ENCODE measurements around the gene MYL12A.

MYL12A gene

DNA sequence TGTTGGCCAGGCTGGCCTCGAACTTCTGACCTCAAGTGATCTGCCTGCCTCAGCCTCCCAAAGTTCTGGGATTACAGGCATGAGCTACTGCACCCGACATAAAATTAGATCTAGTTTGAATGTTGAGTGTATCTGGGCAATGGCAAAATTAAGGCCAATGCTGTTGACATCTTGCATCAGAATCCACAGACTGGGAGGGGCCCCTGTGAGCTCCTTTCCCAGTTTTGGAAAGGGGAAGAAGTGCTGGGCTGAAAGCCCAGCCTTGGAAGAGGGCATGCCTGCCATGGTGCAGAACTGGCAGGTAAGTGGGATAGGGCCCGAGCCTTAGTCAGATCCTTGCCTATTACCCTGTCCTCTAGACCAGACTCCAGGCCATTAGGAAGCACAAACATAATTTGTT lies 23.4 kb upstream of the MYL12A start:
- DNase-seq (ENCODE audit: low read depth in 1 of 2, low spot score in 1 of 2): no peak

- DNase-seq (ENCODE audit: low read depth in 1 of 2, low spot score in 1 of 2): no peak
These were observed 22.0 kb upstream of the MYL12A start for GRCh38 chr18:3225588-3225987.

DNA sequence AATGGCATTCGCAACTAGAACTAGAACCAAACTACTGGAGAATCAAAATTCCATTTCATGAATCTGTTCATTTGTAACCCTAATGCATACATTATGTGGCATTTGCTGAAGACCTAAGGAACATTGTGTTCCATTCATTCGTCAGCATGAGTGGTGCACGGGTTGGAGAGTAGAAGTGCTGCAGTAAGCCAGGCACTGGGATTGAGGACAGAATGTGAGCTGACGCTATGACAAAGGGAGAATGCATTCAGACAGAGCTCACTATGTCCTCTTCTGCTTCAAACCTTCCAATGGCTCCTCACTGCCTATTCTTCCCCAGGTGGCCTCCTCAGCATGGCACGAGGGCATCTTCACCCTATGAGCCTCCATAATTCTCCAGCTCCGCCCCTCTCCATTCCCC lies 21.6 kb upstream of the MYL12A start:
- no peak for DNase-seq (ENCODE audit: low read depth in 1 of 2, low spot score in 1 of 2)

DNA sequence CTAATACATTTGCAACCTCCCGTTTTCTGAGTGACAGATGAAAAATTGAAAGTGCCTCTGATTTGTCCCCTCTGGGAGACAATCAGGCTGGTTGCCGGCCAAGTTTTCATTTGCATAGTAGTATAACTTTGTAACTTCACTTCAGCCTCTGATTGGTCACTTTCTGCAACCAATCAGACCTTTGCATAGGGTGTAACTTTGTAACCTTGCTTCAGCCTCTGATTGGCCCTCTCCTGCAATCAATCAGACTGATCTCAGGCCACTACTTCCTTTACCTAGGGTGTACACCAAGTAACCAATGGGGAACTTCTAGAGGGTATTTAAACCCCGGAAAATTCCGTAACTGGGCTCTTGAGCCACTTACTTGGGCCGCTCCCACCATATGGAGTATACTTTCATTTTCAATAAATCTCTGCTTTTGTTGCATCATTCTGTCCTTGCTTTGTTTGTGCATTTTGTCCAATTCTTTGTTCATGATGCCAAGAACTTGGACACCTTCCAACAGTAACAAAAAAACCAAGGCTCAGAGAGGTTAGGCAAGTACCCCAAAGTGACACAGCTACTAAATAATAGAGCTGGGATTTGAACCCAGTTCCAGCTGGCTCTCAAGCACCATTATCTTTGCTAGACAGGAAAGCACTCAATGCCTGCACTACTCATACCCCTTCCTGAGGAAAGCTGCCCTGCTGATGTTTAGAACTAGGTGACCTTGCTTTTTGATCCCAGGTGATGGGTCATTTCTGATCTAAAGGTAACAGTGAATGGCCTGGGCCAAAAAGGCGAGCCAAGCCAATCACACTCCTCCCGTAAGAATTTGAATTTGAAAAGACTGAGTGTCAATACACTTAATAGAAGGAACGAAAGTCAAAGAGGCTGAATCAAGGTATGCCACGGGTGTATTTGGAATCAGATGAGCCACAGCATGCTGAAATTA lies 16.9 kb upstream of the MYL12A start:
- DNase-seq (ENCODE audit: low read depth in 1 of 2, low spot score in 1 of 2): no peak

DNA sequence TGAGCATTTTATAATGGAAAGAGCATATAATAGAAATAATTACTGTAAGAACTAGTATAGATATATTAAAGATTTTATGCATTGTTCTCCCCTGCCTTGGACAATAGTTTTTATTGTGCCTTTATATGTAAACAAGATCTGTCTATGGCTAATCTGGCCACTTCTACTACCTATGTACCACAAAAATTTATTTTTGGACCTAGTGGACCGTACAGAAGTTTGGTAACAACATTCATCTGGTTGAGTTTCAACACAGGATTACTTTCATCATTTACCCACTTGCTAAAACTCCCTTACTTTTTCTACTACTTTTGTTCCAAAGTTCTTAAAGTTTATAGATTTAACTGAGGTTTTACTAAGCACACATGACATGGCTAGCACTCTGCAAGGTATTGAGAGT lies 14.6 kb upstream of the MYL12A start:
- no peak for DNase-seq (ENCODE audit: low read depth in 1 of 2, low spot score in 1 of 2)

GRCh38 chr18:3233433-3234168 lies 14.0 kb upstream of the MYL12A start:
- DNase-seq (ENCODE audit: low read depth in 1 of 2, low spot score in 1 of 2): no peak

GRCh38 chr18:3234457-3234856 lies 13.1 kb upstream of the MYL12A start:
- DNase-seq (ENCODE audit: low read depth in 1 of 2, low spot score in 1 of 2): no peak

DNA sequence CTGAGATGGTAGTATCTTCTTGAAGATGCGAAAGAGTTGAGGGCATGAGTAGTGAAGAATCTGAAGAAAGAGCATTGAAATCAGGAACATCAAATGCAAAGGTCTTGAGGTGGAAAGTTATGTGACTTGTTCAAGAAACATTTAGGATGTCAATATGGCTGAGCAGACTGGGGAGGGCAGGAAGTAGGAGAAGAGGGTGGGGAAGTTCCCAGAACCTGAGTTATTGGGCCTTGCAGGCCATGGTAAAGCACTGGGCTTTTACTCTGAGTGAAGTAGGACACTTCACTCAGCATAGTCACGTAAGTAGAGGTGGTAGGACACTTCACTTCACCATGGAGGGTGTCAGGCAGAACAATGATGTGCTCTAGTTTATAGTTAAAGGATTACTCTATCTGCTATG lies 11.8 kb upstream of the MYL12A start:
- DNase-seq (ENCODE audit: low read depth in 1 of 2, low spot score in 1 of 2): no peak

DNA sequence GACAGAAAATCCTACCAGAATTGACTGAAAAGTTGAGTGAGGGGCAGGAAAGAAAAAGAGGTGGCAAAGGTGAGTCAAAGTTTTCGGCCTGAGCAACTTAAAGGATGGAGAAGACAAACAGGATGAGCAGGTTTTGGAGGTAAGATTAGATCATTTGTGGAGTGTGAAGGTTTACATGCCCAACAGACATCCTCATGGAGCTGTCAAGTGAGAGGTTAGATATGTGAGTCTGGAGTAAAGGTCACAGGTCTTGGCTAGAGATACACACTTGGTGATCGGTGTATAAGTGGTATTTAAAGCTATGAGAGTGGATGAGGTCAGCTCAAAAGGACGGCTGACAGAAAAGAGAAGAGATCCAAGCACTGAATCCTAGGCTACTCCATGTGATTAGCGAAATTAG lies 11.1 kb upstream of the MYL12A start:
- DNase-seq (ENCODE audit: low read depth in 1 of 2, low spot score in 1 of 2): no peak

DNA sequence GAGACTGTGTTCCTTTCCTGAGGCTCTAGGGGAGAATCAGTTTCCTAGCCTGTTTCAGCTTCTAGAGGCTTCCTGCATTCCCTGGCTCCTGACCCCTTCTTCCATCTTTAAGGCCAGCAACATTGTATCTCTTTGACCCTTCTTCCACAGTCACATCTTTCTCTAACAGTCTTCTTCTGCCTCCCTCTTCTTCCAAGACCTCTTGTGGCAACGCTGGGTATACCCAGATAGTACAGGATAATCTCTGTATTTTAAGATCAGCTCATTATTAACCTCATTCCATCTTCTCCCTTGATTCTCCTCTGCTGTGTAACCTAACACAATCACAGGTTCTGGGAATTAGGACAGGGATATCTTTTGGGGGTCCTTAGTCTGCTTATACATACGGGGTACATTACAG lies 8.9 kb upstream of the MYL12A start:
- no peak for DNase-seq (ENCODE audit: low read depth in 1 of 2, low spot score in 1 of 2)

DNA sequence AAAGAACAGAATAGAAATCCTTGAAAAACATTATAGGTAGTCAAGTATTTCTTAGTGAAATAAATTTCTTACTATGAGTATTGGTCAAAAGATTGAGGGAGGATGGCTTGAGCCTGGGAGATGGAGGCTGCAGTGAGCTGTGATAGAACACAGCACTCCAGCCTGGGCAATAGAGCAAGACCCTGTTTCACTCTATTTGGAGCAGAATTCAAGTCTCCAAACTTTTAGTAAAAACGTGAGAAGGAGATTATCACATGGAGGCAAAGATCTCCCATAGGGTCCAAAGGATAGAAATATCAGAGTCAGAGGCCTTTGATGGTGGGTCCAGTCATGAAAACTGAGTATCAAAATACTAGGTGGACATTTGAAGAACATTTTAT lies 2.4 kb upstream of the MYL12A start:
- DNase-seq (ENCODE audit: low read depth in 1 of 2, low spot score in 1 of 2): no peak

DNA sequence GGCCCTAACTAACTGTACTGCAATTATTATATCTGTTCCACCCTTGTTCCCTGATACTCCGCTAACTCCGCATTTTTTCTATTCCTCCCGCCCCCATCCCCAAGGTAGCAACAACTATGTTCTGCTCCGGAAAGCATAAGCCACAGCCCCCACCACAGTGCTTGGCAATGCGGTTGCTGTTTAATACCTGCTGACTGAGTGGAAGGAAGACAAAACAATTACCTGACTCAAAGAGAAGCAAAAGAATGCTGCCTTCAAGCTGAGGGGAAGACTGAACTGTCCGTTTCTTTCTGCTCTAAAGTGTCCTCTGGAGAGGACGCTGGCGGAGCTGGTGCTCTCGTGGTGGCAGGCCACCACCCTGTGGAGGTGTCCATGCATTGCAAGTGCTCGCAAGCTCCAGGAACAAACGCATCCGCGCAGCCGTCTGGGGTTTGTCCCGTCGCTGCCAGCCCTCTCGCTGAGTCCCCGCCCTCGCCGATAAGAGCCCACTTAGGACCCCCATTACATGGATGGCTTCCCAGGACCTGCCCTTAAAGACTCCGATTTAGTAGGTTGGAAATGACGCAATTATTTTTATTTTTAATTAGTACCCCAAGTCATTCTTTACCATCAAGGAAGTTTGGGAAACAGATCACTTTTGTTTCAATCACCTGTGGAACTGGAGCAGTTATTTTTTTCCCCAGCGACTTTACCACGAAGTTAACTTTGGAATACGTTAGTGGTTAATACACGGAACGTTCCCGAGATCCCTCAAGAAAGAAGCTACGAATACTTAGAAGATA lies 1.6 kb upstream of the MYL12A start:
- DNase-seq (ENCODE audit: low read depth in 1 of 2, low spot score in 1 of 2): peak; percentile 47 to 77

DNA sequence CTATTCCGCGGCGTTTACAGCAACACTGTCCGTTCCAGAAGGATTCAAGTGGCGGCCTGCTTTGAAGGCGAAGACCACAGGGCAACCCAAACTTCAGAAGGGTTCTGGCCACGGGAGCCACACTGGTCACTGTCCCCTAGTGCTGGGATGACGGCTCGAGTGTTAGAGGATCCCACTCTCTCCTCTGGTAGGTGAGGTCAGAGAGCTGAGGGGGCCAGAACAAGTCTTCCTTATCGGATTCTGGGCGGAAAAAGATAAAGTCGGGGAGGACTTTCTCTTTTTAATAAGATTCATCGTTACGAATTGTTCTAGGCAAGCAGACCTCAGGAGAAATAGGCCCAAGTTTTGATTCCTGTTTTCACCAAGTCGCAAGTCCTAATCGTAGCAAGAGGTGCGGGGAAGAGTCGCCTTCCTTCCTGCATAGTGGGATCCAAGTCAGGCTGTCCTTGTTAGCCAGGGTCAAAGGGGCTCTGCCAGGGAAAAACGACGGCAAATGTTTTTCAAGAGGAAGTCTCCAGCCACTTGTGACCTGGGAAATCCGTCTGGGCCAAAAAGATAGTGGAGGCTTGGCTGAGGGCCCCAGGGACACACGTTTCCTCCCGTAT lies 864 bp upstream of the MYL12A start:
- DNase-seq (ENCODE audit: low read depth in 1 of 2, low spot score in 1 of 2): no peak

DNA sequence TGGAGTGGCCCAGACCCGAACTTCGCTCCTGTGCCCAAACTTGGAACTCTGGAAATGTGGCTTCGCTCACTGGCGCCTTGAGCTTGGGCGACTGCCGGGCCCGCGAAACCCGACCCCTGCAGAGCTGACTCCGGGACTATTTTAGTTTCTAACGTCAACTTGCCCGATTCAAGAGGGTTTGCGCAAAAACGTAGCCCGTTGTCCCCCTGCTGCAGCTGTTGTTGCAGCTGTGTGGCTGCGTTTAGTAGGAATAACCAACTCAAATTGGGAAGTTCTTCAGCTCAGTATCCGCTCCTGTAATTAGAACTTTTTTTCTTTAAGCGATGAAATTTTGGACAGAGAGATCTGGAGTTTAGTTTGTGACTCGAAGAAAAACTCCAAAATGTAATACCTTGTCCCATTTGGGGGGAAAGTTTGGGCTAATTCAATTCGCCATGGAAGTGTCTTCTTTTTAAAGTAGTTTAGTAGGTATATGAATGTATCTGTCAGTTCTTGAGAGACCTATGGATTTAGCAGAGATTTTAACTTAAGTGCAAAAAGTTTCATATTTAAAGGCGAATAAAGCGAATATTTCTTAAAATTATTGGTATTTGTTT lies 559 bp downstream of the MYL12A start:
- DNase-seq (ENCODE audit: low read depth in 1 of 2, low spot score in 1 of 2): no peak

GRCh38 chr18:3248658-3249359 lies 1.2 kb downstream of the MYL12A start:
- peak in 1 of 2 donors; percentile 23 for DNase-seq (ENCODE audit: low read depth in 1 of 2, low spot score in 1 of 2)

DNA sequence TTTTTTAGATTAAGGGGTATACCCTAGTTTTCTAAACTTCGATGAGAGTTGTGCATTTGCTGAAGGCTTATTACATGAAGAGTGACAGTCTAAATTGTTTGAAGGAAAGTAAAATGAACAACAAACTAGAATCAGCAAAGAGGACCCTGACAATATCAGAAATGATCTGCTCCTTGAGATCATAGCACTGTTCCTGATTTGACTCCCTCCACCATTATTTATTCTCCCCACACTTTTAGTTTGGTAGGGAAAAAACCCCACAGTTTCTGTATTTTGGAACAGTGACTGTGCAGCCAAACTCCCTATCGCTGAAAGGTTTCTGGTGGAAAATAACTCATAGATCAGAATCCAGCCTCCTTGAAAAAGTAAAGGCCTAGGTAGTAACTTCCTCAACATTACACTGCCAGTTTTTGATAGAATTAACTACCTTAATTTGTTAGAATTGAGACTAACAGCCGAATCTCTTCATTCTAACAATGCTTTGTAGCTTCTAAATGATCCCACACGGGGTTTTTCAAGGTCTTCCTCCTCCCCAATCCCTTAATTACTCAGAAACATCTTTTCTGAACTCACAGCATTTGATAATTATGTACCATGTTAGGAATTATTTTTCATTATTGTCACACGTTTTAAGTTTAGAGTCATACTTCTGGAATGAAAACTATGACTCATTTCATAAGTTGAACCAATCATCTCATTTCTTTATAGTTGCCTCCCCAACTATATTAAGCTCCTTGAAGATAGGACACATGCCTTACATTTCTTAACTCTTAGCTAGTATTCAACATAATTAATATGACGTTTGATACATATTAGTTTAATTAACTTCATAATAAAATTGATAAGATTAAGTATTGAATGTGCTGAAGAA lies 2.9 kb downstream of the MYL12A start:
- DNase-seq (ENCODE audit: low read depth in 1 of 2, low spot score in 1 of 2): no peak

- DNase-seq (ENCODE audit: low read depth in 1 of 2, low spot score in 1 of 2): no peak
These were observed 3.8 kb downstream of the MYL12A start for GRCh38 chr18:3251249-3251962.

DNA sequence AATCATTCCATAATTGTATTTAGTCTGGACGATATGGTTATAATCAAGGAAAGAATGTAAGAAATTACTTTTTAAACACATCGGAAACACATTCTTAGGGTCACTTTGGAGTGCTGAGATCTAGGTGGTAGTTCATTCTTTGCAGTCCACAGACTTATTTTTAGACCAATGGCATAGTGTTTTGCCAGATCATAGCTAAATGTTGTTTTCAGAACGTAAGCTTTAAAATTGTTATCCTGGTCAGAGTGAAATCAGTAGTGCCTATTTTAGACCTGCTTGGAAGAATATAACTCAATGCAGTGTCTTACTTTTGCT lies 4.3 kb downstream of the MYL12A start:
- DNase-seq (ENCODE audit: low read depth in 1 of 2, low spot score in 1 of 2): no peak

DNA sequence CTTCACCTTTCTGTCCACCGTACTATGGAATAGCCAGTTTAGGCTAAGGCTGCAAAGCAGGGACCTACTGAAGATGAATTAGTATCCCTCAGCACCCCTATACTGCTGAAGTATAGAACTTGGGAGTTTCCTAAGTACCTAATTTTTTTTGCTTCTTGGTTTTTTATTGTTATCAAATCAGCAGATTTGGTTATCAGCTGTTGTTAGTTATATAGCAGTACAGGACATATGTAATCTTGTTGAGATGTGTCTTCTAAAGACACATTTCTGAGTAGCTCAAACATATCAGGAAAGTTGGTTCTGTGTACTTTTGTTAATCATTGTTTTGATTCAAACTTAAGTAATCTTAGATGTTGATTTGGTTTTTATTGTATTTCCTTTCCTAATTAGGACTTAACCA lies 5.2 kb downstream of the MYL12A start:
- no peak for DNase-seq (ENCODE audit: low read depth in 1 of 2, low spot score in 1 of 2)
